Heart left ventricle (tissue), 16 donors: ENCODE data around the gene TCIRG1. TPM values are rescaled to one million over a fixed set of nuclear protein-coding genes. Genes with fewer than 3 reads are reported as not detected.

Experiments
- ATAC-seq, 4 donors: fragments of 200-7000 bp; cut with Tn5 transposase; one replicate each; pipeline ENCODE4 v1.9.1; 2020 to 2022; ENCODE audit warnings: moderate library complexity in 4 of 4, mild to moderate bottlenecking in 3 of 4, moderate number of reproducible peaks in 1 of 4
- DNase-seq, 5 donors: peaks; one replicate each; pipeline ENCODE4 v3.0.0-alpha.2; 2020
- H3K27ac ChIP-seq, 12 donors: fragments of 200-600 bp; sonication (generic) in 4 of 12; one replicate each; pipeline versions ENCODE4 v1.5.0 to v1.8.0; 2016 to 2022; ENCODE audit warnings: mild to moderate bottlenecking in 2 of 12
- H3K27me3 ChIP-seq, 9 donors: fragments of 200-600 bp; sonication (generic) in 2 of 9; one replicate each; pipeline versions ENCODE4 v1.5.1 to v1.8.0; 2016 to 2022; ENCODE audit warnings: mild to moderate bottlenecking in 3 of 9
- H3K36me3 ChIP-seq, 9 donors: fragments of 200-600 bp; sonication (generic) in 2 of 9; one replicate each; pipeline versions ENCODE4 v1.5.0 to v1.8.0; 2018 to 2022; ENCODE audit warnings: mild to moderate bottlenecking in 2 of 9
- H3K4me1 ChIP-seq, 12 donors: fragments of 200-600 bp; sonication (generic) in 4 of 12; one replicate each; pipeline versions ENCODE4 v1.5.0 to v1.8.0; 2016 to 2022; ENCODE audit warnings: mild to moderate bottlenecking in 3 of 12
- H3K4me3 ChIP-seq, 12 donors: fragments of 200-600 bp; sonication (generic) in 4 of 12; one replicate each; pipeline versions ENCODE4 v1.5.0 to v1.8.0; 2017 to 2022; ENCODE audit warnings: mild to moderate bottlenecking in 9 of 12, moderate library complexity in 4 of 12
- H3K9me3 ChIP-seq, 12 donors: fragments of 200-600 bp; sonication (generic) in 4 of 12; one replicate each; pipeline versions ENCODE4 v1.5.0 to v1.8.0; 2016 to 2022; ENCODE audit warnings: mild to moderate bottlenecking in 1 of 12
- CTCF ChIP-seq, 12 donors: fragments of 200-600 bp; sonication (generic) in 4 of 12; IDR thresholded peaks; one replicate each; pipeline versions ENCODE4 v1.5.0 to v1.8.0; 2018 to 2022; ENCODE audit warnings: antibody characterized with exemption in 12 of 12, mild to moderate bottlenecking in 5 of 12
- POLR2A ChIP-seq, 2 donors: fragments of 450-650 bp; IDR thresholded peaks; one replicate each; pipeline ENCODE4 v1.6.1; 2017; ENCODE audit warnings: antibody characterized with exemption in 2 of 2, mild to moderate bottlenecking in 2 of 2, moderate library complexity in 2 of 2
- WGBS, 4 donors: extraction: QIAGEN DNeasy Blood & Tissue Kit in 2 of 4; methylation state at CpG; one replicate each; pipeline versions ENCODE4 v1.1.5 to v1.1.7; 2013 to 2018; 5-methylcytosine and 5-hydroxymethylcytosine counted together
- intact Hi-C, 10 donors: fragments of 100-400 bp; cut with DNase I; formaldehyde crosslinking; loops; one replicate each; pipeline versions ENCODE4 v1.11.1 to v1.14.2; 2022
- polyA plus RNA-seq, 2 donors: library from polyadenylated mRNA; stranded (reverse); fragments of 200-250 nt; gene quantifications; one replicate each; pipeline ENCODE4 v1.2.3, GENCODE V29; 2013
- total RNA-seq, 9 donors: library from RNA; depleted of rRNA in 2 of 9; stranded (reverse); fragments of >200 nt in 2 of 9; fragmentation: NEBNext Ultra II Directional in 3 of 9; extraction: Animal tissue kit (Norgen Biotek cat#: 25700) in 3 of 9; gene quantifications; one replicate each; pipeline versions ENCODE4 v1.1.0 to v1.2.4, GENCODE V29; 2016 to 2023
- donor health status: ischemic (EF 13 %, LVEDD 7.1; RV severe dilation, severe dysfunction).
- donor health status: healthy with polysubstance abuse.
- donor health status: DM: no; HTN: yes; CAD: no.
- donor health status: DM: no; HTN: no; CAD: no.
- donor health status: ischemic (EF 25% LVEDD 6.9; RV normal size, moderate dysfunction).
- donor health status: ischemic (EF 25% LVEDD 5.7; RV mildly dilated, moderate dysfunction).
- donor health status: healthy.
- donor health status: DM: yes; HTN: yes; CAD: no.
- donor health status: ischemic (EF 35%, LVEDD 5.7; RV mildly dilated, moderate dysfunction).
- donor health status: nonischemic (EF 11% LVEDD 7.7; RV severe dilation, severe dysfunction).
- donor health status: DM: yes; HTN: yes; CAD: no.
- donor health status: PGD.
- donor health status: ischemic (EF 29% LVEDD 5.4; RV normal size, mild dysfunction).
- donor health status: nonischemic (EF 23%, LVEDD 6.1; RV moderate dilation, normal function).

TCIRG1 gene
- total and polyA plus RNA-seq, 11 donors: 10.2 to 88.7 (median 25.5) TPM

GRCh38 chr11:68028802-68029545 lies 9.9 kb upstream of the TCIRG1 start:
- peaks cover 0 to 19% (median 5%) of the 10 kb centered on the region in 9 donors for H3K36me3 ChIP-seq
- no peak for ATAC-seq

GRCh38 chr11:68030318-68031143 lies 8.3 kb upstream of the TCIRG1 start, which contains the start of gene NDUFS8:
TSS of gene NDUFS8 (plus strand) at chr11:68030681. CDS start at chr11:68032152, 1,471 bp downstream.
- Histone ChIP-seq H3K36me3 (peaks cover 0 to 33% (median 16%) of the 10 kb centered on the region in 9 donors), H3K4me1 (peaks cover 0 to 46% (median 30%) of the 10 kb centered on the region in 12 donors), H3K27ac (peak within 1 kb of the TSS; percentile 85 to 98 (median 93)), H3K4me3 (peak within 1 kb of the TSS; percentile 63 to 94 (median 85)), H3K9me3 (no peaks in the 10 kb centered on the region), H3K27me3 (no peaks in the 10 kb centered on the region)
- TF ChIP-seq CTCF (IDR thresholded peaks at IDR 0.05) (no peak), POLR2A (IDR thresholded peaks at IDR 0.05) (peak in 1 of 2 donors; percentile 71)
- ATAC-seq (peak; percentile 90 to 96 (median 94)), DNase-seq (peak; percentile 95 to 98 (median 97))
- intact Hi-C loops: loop anchor here in 3 of 10 donors (10.0 kb wide), 3 partner anchors 94 to 184 kb away; partner anchors contain the start of genes CHKA (in 2 of the 3) and KMT5B (in 1 of the 3)
- 0 to 1% (median 0%) methylated on average over 39 to 56 of the region's 56 CpGs for WGBS, 4 donors

More at GRCh38 chr11:68028802-68029545, 9.9 kb upstream of the TCIRG1 start:
- intact Hi-C loops: no loop called here
- 86 to 88% (median 87%) methylated on average over 12 of the region's 12 CpGs for WGBS, 4 donors
- Histone ChIP-seq H3K27me3 (no peaks in the 10 kb centered on the region), H3K4me1 (peaks cover 0 to 40% (median 30%) of the 10 kb centered on the region in 12 donors), H3K4me3 (no peak overlapping the region), H3K27ac (no peak overlapping the region), H3K9me3 (peaks cover 0 to 8% (median 0%) of the 10 kb centered on the region in 12 donors)
- DNase-seq: no peak
- TF ChIP-seq CTCF (IDR thresholded peaks at IDR 0.05) (no peak), POLR2A (IDR thresholded peaks at IDR 0.05) (no peak)

GRCh38 chr11:68031144-68031464 lies 7.7 kb upstream of the TCIRG1 start:
- TF ChIP-seq CTCF (IDR thresholded peaks at IDR 0.05) (no peak), POLR2A (IDR thresholded peaks at IDR 0.05) (no peak)
- intact Hi-C loops: loop anchor here in 3 of 10 donors (10.0 kb wide), 3 partner anchors 94 to 184 kb away; partner anchors contain the start of genes CHKA (in 2 of the 3) and KMT5B (in 1 of the 3)
- Histone ChIP-seq H3K27ac (peak overlapping the region; percentile 85 to 98 (median 93)), H3K9me3 (no peaks in the 10 kb centered on the region), H3K4me1 (peaks cover 0 to 51% (median 32%) of the 10 kb centered on the region in 12 donors), H3K36me3 (peaks cover 0 to 35% (median 16%) of the 10 kb centered on the region in 9 donors), H3K4me3 (peak overlapping the region; percentile 63 to 94 (median 85)), H3K27me3 (no peaks in the 10 kb centered on the region)
- 8 to 12% (median 10%) methylated on average over 10 of the region's 10 CpGs for WGBS, 4 donors
- DNase-seq (no peak), ATAC-seq (peak in 1 of 4 donors; percentile 3)
